Measurements from ENCODE around the gene GPN2. TPM values are rescaled to one million over a fixed set of nuclear protein-coding genes. Genes with fewer than 3 reads are reported as not detected.
"Not testable (repeated sequence)": the region's sequence is repeated elsewhere in the genome, so short reads cannot be mapped to it uniquely, and the experiment has no call there.

The GPN2 gene
- total and polyA plus RNA-seq, 9 donors: 10.8 to 21.5 (median 19.6) TPM

GRCh38 chr1:26881611-26882010 lies 8.5 kb downstream of the GPN2 start:
- not testable (repeated sequence) for H3K4me1 ChIP-seq (ENCODE audit: control insufficient read depth, insufficient read depth, low read length); H3K27ac ChIP-seq (ENCODE audit: low read length); H3K4me3 ChIP-seq (ENCODE audit: low read length); H3K27me3 ChIP-seq (ENCODE audit: control insufficient read depth, insufficient read depth, low read length); H3K9me3 ChIP-seq (replicated peaks; ENCODE audit: control insufficient read depth, low read depth, low read length); DNase-seq
- H3K36me3 ChIP-seq (ENCODE audit: control insufficient read depth, insufficient read depth, low read length): peaks cover 75% of the 10 kb centered on the region
- WGBS (ENCODE audit: insufficient coverage): 89% methylated on average over 5 of the region's 6 CpGs

GRCh38 chr1:26879793-26880192 lies 10.3 kb downstream of the GPN2 start:
- DNase-seq: no peak
- no peaks in the 10 kb centered on the region for H3K9me3 ChIP-seq (replicated peaks; ENCODE audit: control insufficient read depth, low read depth, low read length)
- H3K27me3 ChIP-seq (ENCODE audit: control insufficient read depth, insufficient read depth, low read length): no peaks in the 10 kb centered on the region
- H3K27ac ChIP-seq (ENCODE audit: low read length): no peak overlapping the region
- no CpG with 5 or more reads among the region's 4 CpGs for whole genome bisulfite sequencing (ENCODE audit: insufficient coverage)
- H3K4me1 ChIP-seq (ENCODE audit: control insufficient read depth, insufficient read depth, low read length): no peaks in the 10 kb centered on the region
- peaks cover 67% of the 10 kb centered on the region for H3K36me3 ChIP-seq (ENCODE audit: control insufficient read depth, insufficient read depth, low read length)
- H3K4me3 ChIP-seq (ENCODE audit: low read length): no peak overlapping the region

- Histone ChIP-seq H3K9me3 (replicated peaks; ENCODE audit: control insufficient read depth, low read depth, low read length) (no peaks in the 10 kb centered on the region), H3K4me1 (ENCODE audit: control insufficient read depth, insufficient read depth, low read length) (no peaks in the 10 kb centered on the region), H3K36me3 (ENCODE audit: control insufficient read depth, insufficient read depth, low read length) (peaks cover 46% of the 10 kb centered on the region), H3K27me3 (ENCODE audit: control insufficient read depth, insufficient read depth, low read length) (no peaks in the 10 kb centered on the region), H3K4me3 (ENCODE audit: low read length) (no peak overlapping the region), H3K27ac (ENCODE audit: low read length) (no peak overlapping the region)
- no CpG with 5 or more reads among the region's 2 CpGs for WGBS (ENCODE audit: insufficient coverage)
- DNase-seq: no peak
These were observed 12.8 kb downstream of the GPN2 start for GRCh38 chr1:26877326-26877725.

GRCh38 chr1:26874896-26875295 lies 15.2 kb downstream of the GPN2 start:
- H3K9me3 ChIP-seq (replicated peaks; ENCODE audit: control insufficient read depth, low read depth, low read length): no peaks in the 10 kb centered on the region
- peaks cover 30% of the 10 kb centered on the region for H3K36me3 ChIP-seq (ENCODE audit: control insufficient read depth, insufficient read depth, low read length)
- H3K4me1 ChIP-seq (ENCODE audit: control insufficient read depth, insufficient read depth, low read length): no peaks in the 10 kb centered on the region
- 72% methylated on average over 2 of the region's 4 CpGs for WGBS (ENCODE audit: insufficient coverage)
- no peaks in the 10 kb centered on the region for H3K27me3 ChIP-seq (ENCODE audit: control insufficient read depth, insufficient read depth, low read length)
- no peak overlapping the region for H3K4me3 ChIP-seq (ENCODE audit: low read length)
- no peak for DNase-seq
- H3K27ac ChIP-seq (ENCODE audit: low read length): no peak overlapping the region

- H3K36me3 ChIP-seq (ENCODE audit: control insufficient read depth, insufficient read depth, low read length): peaks cover 16% of the 10 kb centered on the region
- not testable (repeated sequence) for DNase-seq; H3K4me1 ChIP-seq (ENCODE audit: control insufficient read depth, insufficient read depth, low read length); H3K4me3 ChIP-seq (ENCODE audit: low read length); H3K27ac ChIP-seq (ENCODE audit: low read length); H3K27me3 ChIP-seq (ENCODE audit: control insufficient read depth, insufficient read depth, low read length); H3K9me3 ChIP-seq (replicated peaks; ENCODE audit: control insufficient read depth, low read depth, low read length)
- no CpG with 5 or more reads among the region's 2 CpGs for WGBS (ENCODE audit: insufficient coverage)
These were observed 17.0 kb downstream of the GPN2 start for GRCh38 chr1:26873097-26873496.

GRCh38 chr1:26864610-26865480 lies 25.2 kb downstream of the GPN2 start:
- Histone ChIP-seq H3K27ac (ENCODE audit: low read length) (peak overlapping the region; percentile 98), H3K27me3 (ENCODE audit: control insufficient read depth, insufficient read depth, low read length) (no peaks in the 10 kb centered on the region), H3K4me3 (ENCODE audit: low read length) (peak overlapping the region; percentile 80), H3K9me3 (replicated peaks; ENCODE audit: control insufficient read depth, low read depth, low read length) (no peaks in the 10 kb centered on the region), H3K4me1 (ENCODE audit: control insufficient read depth, insufficient read depth, low read length) (peaks cover 21% of the 10 kb centered on the region), H3K36me3 (ENCODE audit: control insufficient read depth, insufficient read depth, low read length) (no peaks in the 10 kb centered on the region)
- under 1% methylated on average over 74 of the region's 75 CpGs for WGBS (ENCODE audit: insufficient coverage)
- DNase-seq: peak; percentile 99

- H3K4me3 ChIP-seq (ENCODE audit: low read length): no peak overlapping the region
- peaks cover 21% of the 10 kb centered on the region for H3K4me1 ChIP-seq (ENCODE audit: control insufficient read depth, insufficient read depth, low read length)
- H3K27me3 ChIP-seq (ENCODE audit: control insufficient read depth, insufficient read depth, low read length): no peaks in the 10 kb centered on the region
- H3K36me3 ChIP-seq (ENCODE audit: control insufficient read depth, insufficient read depth, low read length): no peaks in the 10 kb centered on the region
- no peaks in the 10 kb centered on the region for H3K9me3 ChIP-seq (replicated peaks; ENCODE audit: control insufficient read depth, low read depth, low read length)
- H3K27ac ChIP-seq (ENCODE audit: low read length): no peak overlapping the region
- DNase-seq: no peak
- 64% methylated on average over 9 of the region's 20 CpGs for WGBS (ENCODE audit: insufficient coverage)
These were observed 26.4 kb downstream of the GPN2 start for GRCh38 chr1:26863685-26864077.

- Histone ChIP-seq H3K36me3 (ENCODE audit: control insufficient read depth, insufficient read depth, low read length) (no peaks in the 10 kb centered on the region), H3K4me3 (ENCODE audit: low read length) (peak within 1 kb of the TSS; percentile 80)
These were observed 27.1 kb downstream of the GPN2 start, which contains the start of gene SFN for GRCh38 chr1:26862781-26863684. Gene SFN, plus strand, starts transcription at chr1:26863149. Its CDS starts 64 bp downstream, at chr1:26863213.

GRCh38 chr1:26861889-26862378 lies 28.1 kb downstream of the GPN2 start:
- 71% methylated on average over 4 of the region's 7 CpGs for WGBS (ENCODE audit: insufficient coverage)

More at GRCh38 chr1:26862781-26863684, 27.1 kb downstream of the GPN2 start, which contains the start of gene SFN:
- Histone ChIP-seq H3K27me3 (ENCODE audit: control insufficient read depth, insufficient read depth, low read length) (no peaks in the 10 kb centered on the region), H3K27ac (ENCODE audit: low read length) (no peak within 1 kb of the TSS), H3K4me1 (ENCODE audit: control insufficient read depth, insufficient read depth, low read length) (peaks cover 23% of the 10 kb centered on the region), H3K9me3 (replicated peaks; ENCODE audit: control insufficient read depth, low read depth, low read length) (no peaks in the 10 kb centered on the region)
- WGBS (ENCODE audit: insufficient coverage): 83% methylated on average over 33 of the region's 37 CpGs
- DNase-seq: no peak

GRCh38 chr1:26861286-26861701 lies 28.8 kb downstream of the GPN2 start:
- H3K9me3 ChIP-seq (replicated peaks; ENCODE audit: control insufficient read depth, low read depth, low read length): no peaks in the 10 kb centered on the region
- peaks cover 28% of the 10 kb centered on the region for H3K4me1 ChIP-seq (ENCODE audit: control insufficient read depth, insufficient read depth, low read length)
- H3K36me3 ChIP-seq (ENCODE audit: control insufficient read depth, insufficient read depth, low read length): peaks cover 1% of the 10 kb centered on the region
- no peak overlapping the region for H3K27ac ChIP-seq (ENCODE audit: low read length)
- 71% methylated on average over 1 of the region's 5 CpGs for WGBS (ENCODE audit: insufficient coverage)
- DNase-seq: no peak
- no peaks in the 10 kb centered on the region for H3K27me3 ChIP-seq (ENCODE audit: control insufficient read depth, insufficient read depth, low read length)
- no peak overlapping the region for H3K4me3 ChIP-seq (ENCODE audit: low read length)

More at GRCh38 chr1:26861889-26862378, 28.1 kb downstream of the GPN2 start:
- Histone ChIP-seq H3K4me3 (ENCODE audit: low read length) (no peak overlapping the region), H3K36me3 (ENCODE audit: control insufficient read depth, insufficient read depth, low read length) (no peaks in the 10 kb centered on the region), H3K9me3 (replicated peaks; ENCODE audit: control insufficient read depth, low read depth, low read length) (no peaks in the 10 kb centered on the region), H3K27me3 (ENCODE audit: control insufficient read depth, insufficient read depth, low read length) (no peaks in the 10 kb centered on the region), H3K27ac (ENCODE audit: low read length) (no peak overlapping the region), H3K4me1 (ENCODE audit: control insufficient read depth, insufficient read depth, low read length) (peaks cover 27% of the 10 kb centered on the region)
- DNase-seq: no peak

Data from muscle of leg (tissue), 11 donors.